ENCODE data around the gene KPNA4.
"Not testable (repeated sequence)": the region's sequence is repeated elsewhere in the genome, so short reads cannot be mapped to it uniquely, and the experiment has no call there.

The KPNA4 gene

DNA sequence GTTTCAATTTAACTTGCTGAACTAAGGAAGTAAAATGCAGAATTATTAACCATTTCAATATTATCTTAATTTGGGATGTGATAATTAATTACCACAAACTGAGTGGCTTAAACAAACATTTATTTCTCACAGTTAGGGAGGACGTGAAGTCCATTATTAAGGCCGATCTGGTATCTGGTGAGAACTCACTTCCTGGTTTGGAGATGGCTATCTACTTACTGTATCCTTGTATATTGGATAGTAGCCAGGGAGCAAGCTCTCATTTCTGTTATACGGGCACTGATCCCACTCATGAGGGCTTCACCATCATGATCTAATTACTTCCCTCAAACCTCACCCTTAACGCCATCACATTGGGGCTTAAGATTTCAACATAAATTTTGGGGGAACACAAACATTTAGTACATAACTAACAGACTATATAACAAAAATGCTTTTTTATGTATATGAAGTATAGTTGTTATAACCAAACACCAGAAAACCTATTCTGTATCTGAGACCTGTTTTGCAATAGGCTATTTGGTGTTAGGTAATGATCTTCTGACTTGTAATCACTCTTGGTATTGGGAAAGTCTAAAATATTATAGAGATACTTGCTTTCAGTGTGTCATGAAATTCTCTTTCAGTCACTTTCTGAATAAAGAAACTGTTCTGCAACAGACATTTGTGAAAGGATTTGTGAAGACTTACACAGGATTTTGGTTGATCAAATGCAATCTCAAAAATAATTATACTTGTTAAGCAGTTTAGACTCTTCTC, 4.7 kb upstream of the KPNA4 start:
- no peak for DNase-seq (ENCODE audit: low spot score)

DNA sequence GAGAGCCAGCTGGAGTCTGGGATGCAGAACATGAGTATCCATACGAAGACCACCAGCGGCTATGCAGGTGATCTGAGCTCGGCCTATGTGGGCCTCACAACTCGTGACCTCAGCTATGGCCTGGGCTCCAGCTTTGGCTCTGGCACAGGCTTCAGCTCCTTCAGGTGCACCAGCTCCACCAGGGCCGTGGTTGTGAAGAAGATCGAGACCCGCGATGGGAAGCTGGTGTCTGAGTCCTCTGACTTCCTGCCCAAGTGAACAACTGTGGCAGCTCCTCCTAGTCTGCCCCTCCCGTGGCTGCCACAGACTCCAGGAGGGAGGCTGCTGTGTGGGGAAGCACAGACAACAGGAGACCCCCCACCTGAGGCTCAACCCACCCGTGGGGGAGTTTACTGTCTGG, 3.6 kb upstream of the KPNA4 start:
- DNase-seq (ENCODE audit: low spot score) = no peak

DNA sequence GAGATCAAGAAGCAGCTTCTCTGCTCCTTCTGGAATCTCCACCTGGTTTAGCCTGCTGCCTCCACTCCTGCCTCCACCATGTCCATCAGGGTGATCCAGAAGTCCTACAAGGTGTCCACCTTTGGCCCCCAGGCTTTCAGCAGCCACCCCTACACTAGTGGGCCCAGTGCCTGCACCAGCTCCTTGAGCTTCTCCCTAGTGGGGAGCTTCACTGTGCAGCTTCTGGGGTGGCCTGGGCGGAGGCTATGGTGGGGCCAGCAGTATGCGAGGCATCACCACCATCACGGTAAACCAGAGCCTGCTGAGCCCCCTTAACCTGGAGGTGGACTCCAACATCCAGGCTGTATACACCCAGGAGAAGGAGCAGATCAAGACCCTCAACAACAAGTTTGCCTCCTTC, 2.4 kb upstream of the KPNA4 start:
- DNase-seq (ENCODE audit: low spot score) = no peak

DNA sequence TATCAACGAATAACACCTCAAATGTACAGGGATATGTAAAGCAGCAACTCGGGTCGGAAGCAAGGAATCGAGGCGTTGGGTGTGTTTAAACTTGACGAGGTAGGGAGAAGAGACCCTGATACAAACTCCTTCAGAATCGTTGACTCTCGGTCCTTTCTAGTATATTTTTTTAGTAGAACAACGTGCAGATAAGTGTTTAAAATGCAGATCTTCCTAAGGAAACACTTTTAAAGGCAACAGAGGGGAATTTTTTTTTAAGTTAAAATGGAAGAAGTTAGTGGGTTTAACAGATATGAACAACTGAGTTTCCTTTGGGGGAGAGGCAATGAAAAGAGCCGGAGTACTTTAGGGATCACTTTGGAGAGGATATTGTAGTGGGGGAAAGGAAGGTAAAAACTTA, 1.1 kb upstream of the KPNA4 start:
- no peak for DNase-seq (ENCODE audit: low spot score)

DNA sequence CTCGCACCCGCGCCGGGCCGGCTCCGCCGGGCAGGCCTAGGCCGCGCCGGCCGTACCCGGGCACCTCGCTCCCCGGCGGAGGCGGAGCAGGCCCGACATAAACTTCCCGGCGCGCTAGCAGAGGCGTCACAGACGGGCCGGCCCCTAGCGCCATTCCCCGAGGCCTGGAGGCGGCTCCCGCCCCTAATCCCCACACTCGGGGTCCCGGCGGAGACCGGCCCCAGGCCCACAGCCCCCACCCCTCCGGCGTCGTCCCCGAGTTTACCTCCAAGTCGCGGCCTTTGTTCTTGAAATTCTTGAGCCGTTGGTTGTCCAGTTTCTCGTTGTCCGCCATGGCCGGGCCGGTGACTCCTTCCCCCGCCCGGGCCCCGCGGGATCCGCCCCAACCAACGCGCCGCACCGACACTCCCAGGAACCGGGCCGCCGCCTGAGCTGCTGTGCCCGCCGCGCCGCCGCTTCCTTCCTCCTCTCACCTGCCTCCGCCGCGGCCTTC, 376 bp downstream of the KPNA4 start:
- no peak for DNase-seq (ENCODE audit: low spot score)

DNA sequence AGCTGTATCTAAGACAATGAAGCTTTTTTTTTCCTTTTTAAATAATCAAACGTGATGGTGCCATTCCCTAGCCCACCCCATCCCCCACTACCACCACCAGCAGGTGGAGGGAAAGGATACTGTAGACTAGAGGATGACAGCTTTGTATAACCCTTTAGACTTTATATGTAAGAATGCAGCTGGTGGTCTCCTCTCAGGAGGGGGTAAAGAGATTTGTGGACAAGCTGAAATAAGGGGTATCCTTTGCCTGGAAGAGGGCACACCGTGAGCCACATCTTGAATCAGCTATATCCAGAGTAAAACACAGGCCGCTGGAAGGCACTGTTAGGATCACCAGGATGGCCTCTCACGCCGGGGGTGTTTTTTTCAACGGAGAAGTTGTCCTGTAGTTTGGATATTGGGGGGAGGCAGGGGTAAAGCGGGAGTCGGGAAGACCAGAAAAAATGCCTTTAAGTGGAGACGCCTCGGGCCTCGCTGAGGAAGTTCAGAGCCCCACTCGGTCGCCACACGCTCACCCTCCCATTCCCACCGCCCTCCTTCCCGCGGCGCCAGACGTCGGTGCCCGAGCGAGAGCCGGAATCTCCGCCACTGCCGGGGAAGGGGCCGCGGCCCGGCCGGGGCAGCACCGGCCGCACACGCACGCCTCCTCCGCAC, 986 bp downstream of the KPNA4 start:
- DNase-seq (ENCODE audit: low spot score) = no peak

DNA sequence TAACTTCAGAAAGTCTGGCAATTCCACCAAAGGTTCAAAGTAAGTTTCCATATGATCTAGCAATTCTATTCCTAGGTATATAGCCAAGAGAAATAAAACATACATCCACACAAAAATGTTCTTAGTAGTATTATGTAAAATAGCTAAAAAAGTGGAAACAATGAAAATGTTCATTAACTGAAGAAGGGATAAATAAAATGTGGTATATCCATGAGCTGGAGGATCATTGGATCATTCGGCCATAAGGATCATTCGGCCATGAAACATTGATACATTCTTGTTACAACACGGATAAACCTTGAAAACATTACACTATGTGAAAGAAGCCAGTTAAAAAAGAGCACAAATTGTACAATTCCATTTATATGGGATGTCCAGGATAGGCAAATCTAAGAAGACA, 2.4 kb downstream of the KPNA4 start:
- DNase-seq (ENCODE audit: low spot score) = no peak

DNA sequence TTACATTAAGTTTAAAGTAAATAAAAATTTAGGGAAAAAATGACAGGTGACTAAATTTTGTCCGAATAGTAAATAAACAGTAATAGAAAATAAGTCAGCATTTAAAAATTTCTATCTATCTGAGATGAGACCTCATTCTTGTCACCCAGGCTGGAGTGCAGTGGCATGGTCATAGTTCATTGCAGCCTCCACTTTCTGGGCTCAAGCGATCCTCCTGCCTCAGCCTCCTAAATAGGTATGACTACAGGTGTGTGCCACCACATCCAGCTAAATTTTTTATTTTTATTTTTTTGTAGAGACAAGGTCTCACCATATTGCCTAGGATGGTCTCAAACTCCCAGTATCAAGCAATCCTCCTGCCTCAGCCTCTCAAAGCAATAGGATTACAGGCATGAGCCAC, 7.8 kb downstream of the KPNA4 start:
- DNase-seq (ENCODE audit: low spot score) = no peak

DNA sequence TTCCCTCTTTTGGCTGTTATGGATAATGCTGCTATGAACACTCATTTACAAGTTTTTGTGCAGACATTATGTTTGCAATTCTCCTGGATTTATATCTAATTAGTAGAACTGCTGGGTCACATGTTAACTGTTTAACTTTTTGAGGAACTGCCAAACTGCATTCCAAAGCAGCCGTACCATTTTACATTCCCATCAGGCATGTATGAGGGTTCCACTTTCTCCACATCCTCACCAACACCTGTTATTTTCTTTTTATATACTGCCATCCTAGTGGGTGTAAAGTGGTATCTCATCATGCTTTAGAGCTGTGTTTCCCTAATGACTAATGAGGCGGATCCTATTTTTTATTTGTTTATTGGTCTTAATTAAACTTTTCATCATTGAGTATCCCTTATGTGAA, 9.2 kb downstream of the KPNA4 start:
- no peak for DNase-seq (ENCODE audit: low spot score)

DNA sequence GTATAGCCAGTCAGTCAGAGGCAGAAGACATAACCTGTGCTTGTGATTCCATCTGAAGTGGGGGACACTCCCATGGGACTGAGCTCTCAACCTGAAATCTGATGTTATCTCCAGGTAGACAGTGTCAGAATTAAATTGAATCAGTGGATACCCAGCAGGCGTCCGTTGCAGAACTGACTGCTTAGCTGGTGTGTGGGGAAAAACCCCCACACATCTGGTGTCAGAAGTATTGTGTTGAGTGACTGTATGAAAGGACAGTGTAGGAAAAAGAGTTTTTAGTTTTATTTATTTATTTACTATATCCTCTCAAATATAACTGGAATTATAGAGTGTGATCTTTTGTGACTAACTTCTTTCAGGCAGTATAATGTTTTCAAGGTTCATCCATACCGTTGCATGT, 10.4 kb downstream of the KPNA4 start:
- DNase-seq (ENCODE audit: low spot score) = no peak

DNA sequence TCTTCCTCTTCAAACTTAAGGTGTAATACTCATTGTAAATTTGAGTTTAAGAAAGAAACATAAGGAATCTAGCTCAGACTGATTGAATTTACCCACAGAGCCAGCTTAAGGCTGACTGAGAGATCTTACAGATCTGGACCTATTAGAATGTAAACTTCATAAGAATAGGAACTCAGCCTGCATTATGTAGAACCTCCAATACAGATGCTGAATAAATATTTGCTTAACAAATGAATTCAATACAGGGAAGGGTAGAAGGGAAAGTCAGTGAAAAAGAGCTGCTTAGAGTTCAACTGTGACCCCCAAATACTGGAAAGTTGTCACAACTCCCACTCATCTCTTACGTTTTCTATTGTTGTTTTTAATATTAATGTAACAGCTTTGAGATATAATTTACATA, 11.5 kb downstream of the KPNA4 start:
- DNase-seq (ENCODE audit: low spot score) = no peak

DNA sequence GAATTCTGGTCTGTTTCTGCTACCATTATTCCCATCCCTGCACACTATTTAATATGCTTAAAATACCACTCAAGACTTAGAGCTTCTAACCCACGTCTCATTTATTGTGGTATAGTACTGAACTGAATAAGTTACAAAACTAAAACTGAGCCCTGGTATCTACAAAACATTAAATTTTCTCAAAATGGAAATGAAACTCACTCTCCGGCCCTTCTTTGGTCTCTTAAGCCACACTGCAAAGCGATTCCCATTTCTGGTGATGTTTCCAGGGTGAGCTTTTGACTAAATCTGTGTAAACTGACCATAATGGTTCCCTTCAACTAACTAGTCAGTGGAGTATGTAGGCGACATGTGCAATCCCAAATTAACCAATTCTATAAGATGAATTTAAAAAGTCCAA, 18.6 kb downstream of the KPNA4 start:
- no peak for DNase-seq (ENCODE audit: low spot score)

DNA sequence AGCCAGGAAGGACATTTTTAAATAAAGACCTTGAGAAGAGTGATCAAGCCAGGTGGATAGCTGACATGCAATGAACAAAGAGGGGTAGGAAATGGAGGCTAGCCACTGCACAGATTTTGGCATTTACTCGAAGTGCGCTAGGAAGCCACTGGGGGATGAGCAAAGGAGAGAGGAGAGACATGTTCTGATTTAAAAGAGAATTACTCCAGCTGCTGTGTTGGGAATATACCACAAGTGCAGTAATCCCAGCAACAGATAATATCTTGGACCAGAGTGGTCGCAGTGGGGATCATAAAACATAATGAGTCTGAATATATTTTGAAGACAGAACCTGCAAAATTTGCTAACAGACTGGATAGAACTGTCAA, 19.9 kb downstream of the KPNA4 start:
- no peak for DNase-seq (ENCODE audit: low spot score)

DNA sequence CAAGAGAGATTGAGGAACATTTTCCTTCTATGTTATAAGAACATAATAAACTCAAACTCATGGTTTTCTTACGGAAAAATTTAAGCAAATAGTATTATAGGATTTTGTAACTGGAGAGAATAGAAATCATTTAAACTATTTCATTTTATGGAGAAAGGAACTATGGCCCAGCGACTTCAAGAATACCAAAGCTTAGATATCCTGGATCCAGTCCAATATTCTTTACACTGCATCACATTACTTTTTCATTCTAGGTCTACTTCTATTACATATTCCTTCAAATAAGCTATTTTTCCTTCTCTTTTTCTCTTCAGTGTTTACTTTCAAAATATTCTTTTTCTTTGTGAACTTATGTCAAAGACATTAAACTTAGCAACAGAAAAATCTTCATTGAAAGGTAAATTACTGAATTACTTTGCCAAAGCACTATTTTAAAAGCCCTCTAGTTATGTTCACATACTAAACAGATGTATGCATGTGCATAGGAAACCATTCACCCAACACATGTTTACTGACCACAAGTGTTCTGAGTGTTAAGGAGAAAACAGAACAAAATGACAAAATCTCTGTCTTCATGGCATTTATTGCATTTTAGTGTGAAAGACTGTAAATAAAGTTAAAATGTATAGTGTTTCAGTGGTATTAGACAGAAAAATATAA, 20.4 kb downstream of the KPNA4 start:
- DNase-seq (ENCODE audit: low spot score) = no peak

DNA sequence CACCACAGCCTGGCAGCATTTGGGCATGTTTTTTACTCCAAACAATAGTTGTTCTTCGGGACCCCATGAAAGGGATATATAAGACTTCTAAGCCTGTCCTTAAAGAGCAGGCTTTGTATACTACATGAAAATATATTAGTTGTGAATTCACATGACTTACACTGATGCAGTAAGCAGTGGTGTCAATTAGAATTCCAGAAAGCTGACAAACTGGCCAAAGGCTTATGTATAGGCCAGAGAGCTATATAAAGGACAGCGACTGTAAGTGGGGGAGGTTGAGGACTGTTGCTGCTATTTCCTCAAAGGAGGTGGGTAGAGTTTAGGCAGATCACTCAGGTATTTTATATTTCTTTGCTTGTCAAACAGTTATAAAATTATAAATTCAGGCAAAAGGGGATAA, 24.8 kb downstream of the KPNA4 start:
- no peak for DNase-seq (ENCODE audit: low spot score)

DNA sequence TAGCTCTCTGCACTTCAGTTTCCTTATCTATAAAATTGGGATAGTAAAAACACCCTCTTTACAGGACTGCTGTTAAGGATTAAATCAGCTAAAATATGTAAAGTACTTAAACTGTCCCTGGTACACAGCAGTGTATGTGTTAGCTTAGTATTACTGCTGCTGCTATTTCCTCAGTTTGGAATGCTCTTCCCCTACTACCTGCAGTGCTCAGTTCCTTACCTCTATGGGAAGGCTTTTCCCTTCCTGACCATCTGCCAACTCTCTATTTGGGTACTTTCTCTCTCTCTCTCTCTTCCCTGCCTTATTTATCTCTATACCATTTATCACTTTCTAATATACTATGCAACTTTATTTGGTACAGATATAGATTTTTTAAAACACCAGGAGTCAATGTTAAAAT, 26.5 kb downstream of the KPNA4 start:
- no peak for DNase-seq (ENCODE audit: low spot score)

DNA sequence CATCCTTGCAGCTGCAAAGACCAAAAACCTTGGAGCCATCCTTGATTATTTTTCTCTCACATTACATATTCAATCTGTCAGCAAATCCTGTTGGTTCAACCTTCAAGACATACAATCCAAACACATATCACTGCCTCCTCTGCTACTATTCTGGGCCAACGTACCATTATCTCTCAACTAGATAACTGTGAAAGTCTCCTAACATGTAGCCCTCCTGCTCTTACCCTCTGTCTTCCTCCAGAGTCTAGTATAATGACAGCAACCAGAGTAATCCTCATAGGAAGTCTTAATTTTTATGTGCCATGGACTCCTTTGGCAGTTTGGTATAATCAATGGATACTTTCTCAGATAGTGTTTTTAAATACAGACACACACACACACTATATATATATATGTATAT, 27.6 kb downstream of the KPNA4 start:
- no peak for DNase-seq (ENCODE audit: low spot score)

DNA sequence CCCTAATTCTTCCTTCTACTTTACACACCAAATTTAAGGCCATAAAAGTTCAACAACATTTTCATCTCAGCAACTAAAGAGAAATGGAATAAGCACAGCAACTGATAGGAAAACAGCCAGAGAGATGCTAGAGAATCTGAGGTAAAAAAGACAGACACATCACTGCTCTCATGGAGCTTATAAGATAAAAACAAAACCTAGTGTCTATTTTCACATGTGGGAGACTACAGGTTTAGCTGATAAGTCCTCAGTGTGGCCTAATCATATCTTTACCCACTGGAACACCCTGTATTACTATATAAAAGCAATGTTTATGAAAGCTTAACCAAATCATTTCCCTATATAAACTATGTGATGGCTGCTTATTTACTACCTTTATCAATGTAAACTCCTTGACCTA, 33.0 kb downstream of the KPNA4 start:
- no peak for DNase-seq (ENCODE audit: low spot score)

DNA sequence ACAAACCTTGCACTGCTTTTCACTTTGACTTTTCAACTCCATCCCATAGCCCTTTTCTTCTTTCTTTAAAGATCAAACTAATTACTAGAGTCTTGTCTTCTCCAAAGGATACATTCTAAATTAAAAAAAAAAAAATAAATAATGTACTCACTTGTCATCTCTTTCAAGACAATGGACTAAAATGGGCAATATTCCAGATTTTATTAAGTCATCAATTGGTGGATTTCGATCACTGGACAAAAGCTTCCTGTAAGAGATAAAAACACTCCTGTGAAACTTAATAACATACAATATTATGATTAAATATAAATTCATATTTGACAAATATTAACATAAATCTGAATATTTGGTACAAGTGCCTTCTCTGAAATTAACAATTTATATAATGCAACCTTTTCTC, 34.1 kb downstream of the KPNA4 start:
- DNase-seq (ENCODE audit: low spot score) = no peak

DNA sequence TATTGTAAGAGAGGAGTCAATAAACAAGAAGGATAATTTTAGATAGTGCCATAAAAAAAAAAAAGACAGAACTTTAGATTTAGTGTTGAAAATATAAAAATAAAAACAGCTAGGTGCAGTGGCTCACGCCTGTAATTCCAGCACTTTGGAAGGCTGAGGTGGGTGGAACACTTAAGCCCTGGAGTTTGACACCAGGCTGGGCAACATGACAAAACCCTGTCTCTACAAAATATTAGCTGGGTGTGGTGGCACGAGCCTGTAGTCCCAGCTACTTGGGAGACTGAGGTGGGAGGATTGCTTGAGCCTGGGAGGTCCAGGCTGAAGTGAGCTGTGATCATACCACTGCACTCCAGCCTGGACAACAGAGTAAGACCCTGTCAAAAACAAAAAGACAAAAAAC, 49.0 kb downstream of the KPNA4 start:
- not testable (repeated sequence) for DNase-seq (ENCODE audit: low spot score)

DNA sequence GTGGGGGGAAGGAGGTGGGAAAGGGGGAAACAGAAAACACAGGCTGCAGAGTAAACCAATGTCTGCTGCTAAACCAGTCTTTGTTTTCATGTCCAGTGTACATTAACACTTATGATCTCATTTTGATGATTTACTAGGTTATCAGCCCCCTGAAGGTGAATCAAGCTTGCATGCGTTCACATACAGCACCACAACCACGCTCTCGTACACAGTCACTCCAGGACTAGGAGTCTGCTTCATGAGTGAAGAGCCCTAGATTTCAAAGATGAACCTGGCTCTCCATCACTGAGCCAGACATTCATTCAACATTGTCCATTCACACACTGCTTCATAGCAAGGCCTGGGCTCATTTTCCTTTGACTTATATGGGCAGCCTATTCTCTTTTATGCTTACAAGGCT, 64.0 kb downstream of the KPNA4 start:
- DNase-seq (ENCODE audit: low spot score) = no peak

DNA sequence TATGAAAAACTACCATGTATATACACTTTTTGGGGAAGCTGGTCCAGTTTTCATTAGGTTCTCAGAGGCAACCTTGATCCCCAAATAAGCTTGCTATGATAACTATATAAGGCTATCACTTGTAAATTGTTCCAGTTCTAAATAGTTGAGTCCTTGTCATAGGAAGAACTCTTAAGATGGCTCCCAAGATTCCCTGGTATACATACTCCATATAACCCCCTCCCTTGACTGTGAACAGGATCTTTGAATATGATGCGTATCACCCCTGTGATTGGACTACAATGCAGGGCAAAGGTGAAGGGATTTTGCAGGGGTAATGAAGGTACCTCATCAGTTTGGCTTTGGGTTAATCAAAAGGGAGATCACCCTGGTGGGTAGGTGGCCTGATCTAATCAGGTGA, 67.2 kb downstream of the KPNA4 start:
- no peak for DNase-seq (ENCODE audit: low spot score)

DNA sequence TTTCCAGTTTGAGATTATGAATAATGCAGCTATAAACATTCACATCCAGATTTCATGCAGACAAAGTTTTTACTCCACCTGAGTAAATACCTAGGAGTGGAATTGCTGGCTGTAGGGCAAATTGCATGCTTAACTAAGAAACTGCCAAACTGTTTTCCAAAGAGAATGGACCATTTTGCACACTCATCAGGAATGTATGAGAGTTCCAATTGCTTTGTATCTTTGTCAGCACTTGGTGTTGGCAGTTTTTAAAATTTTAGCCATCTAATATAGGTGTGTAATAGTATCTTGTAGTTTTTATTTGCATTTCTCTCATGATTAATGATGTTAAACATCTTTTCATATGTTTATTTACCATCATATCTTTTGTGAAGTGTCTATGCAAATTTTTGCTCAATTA, 75.2 kb downstream of the KPNA4 start:
- DNase-seq (ENCODE audit: low spot score) = no peak

Measured in left forelimb (tissue), 1 donor.